H54 (cell line): ENCODE measurements around the gene LNP1.

Source experiments
- DNase-seq: peaks from one replicate; pipeline ENCODE4 v3.0.0; 2011; ENCODE audit warnings: low spot score, mixed read lengths; ENCODE audit not compliant: insufficient read length
- FAIRE-seq: peaks from 3 replicates; lab custom pipeline; 2011; peaks lifted over from hg19 to GRCh38; lab: Jason Lieb, UNC
- POLR2A ChIP-seq: IDR thresholded peaks from 2 replicates; pipeline ENCODE4 v1.6.1; 2011; ENCODE audit warnings: low read depth, mild to moderate bottlenecking, low read length

LNP1 gene

DNA sequence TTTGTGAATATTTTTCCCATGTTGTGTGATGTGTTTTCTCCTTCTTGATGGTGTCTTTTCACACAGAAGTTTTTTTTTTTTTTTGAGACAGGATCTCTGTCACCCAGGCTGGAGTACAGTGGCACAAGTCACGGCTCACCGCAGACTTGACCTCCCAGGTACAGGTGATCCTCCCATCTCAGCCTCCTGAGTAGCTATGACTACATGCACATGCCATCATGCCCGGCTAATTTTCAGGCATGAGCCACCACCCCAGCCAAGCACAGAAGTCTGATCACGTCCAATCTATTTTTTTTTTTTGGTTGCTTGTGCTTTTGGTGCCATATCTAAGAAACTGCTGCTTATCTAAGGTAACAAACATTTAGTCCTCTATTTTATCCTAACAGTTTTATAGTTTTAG is 25.0 kb upstream of the LNP1 start:
- DNase-seq: no peak
- FAIRE-seq: no peak
- TF ChIP-seq POLR2A: no peak

DNA sequence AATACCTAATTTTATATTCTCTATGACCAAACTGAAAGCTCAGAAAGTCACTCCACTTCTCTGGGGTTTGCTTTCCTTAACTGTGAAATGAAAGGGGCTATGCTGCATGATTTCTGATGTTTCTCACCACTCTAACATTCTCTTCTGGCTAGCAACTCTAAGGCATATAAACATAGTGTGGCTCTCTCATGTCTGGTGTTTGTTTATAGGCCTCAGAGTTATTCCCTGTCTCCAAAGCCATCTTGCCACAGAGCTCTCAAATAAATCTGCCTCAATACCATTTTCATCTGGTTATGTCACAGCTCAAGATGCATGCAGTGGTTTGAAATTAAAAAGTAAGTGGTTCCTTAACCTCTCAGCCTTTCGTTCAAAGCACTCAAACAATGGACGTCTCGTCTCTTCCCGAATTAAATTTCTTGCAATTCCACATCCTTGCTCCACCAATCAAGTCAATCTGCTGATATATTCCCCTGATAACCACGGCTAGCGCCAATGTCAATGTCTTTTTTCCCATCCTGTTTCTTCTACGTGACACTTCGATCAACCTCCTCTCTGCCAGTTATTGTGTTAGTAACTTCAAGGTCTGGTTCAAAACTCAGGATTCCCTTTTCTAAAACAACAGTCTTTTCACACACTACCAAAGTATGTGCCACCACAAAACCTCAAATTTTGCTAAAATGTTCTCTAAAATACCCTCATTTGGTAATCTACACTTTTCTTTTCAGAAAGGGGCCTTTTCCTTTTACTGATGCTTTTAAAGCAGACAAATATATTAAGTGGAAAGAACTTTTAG is 16.4 kb upstream of the LNP1 start:
- peak; percentile 36 for FAIRE-seq
- no peak for DNase-seq
- TF ChIP-seq POLR2A: no peak

DNA sequence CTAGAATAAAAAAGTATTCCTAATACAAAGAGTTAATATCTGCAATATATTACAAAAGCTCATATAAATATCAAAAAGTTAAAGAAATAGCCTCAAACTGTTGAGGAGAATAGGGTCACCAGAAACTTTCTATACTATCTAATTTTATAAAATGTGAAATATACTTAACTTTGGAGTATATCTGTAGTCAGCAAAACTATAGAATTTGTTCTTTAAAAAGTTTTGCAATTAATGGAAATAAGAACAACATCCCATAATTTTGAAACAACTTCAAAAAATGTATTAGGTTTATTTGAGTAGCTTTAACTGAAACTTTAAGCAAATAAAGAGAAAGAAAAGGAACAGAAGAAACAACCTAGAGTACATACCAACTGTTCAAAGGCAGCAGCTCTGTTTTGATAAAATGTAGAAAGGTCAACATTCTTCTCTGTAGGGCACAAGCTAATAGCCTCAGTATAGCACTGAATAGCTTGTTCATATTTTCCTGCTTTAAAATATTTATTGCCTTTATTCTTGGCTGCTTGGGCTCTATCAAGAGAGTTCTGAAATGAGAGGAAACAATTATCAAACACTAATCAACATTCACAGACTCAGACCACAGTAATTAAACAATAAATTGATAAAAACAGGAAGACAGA is 14.8 kb upstream of the LNP1 start:
- peak; percentile 48 for FAIRE-seq

DNA sequence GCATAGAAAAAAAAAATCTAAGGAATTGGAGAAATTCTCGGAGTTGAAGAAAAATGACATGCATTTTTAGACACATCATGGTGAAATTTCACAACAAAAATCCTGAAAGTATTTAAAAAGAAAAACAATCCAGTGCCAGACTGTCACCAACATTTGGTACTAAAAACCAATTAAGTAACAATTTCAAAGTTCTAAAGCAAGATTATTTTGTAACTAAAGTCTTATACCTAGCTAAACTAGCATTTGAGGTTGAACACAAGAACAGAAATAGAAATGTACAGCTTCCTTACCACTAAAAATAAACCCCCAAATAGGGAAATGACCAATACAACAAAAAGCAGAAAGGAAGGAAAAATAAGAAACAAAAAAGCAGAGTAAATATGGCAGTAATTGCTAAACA is 12.3 kb upstream of the LNP1 start:
- FAIRE-seq (no peak), DNase-seq (no peak)
- no peak for TF ChIP-seq POLR2A

More for the DNA sequence above, 14.8 kb upstream of the LNP1 start:
- DNase-seq: no peak
- TF ChIP-seq POLR2A: no peak

DNA sequence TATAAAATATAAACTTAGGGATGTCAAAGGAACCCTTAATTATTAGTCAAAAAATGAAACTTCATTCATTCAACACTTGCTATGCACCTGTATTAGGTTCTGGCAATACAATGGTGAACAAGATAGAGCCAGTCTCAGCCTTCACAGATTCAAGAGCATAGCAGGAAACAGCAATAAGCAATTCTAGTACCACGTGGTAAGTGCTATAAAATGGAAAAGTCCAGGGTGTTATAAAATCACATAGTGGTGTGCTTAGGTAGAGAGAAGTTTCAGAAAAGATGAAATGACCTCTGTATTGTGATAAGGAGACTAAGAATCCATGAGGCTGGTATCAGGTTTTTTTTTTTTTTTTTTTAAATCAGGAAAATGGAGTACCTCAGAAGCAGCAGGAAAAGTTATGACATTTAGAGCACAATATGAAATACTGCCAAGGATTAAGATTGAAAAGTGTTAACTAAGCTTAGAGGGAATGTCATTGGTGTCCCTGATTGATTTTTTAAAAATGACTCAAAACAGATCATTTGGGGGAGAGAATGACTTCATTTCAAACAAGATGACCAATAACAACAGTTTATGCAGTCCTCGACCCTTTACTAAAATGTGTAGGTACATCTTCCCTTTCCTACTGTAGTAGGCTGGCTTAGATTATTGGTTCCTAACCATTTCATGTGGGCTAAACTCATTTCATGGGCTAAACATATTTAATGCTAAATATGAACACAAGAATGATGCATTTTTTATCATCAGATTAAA is 5.5 kb upstream of the LNP1 start:
- no peak for FAIRE-seq
- no peak for DNase-seq
- no peak for TF ChIP-seq POLR2A

DNA sequence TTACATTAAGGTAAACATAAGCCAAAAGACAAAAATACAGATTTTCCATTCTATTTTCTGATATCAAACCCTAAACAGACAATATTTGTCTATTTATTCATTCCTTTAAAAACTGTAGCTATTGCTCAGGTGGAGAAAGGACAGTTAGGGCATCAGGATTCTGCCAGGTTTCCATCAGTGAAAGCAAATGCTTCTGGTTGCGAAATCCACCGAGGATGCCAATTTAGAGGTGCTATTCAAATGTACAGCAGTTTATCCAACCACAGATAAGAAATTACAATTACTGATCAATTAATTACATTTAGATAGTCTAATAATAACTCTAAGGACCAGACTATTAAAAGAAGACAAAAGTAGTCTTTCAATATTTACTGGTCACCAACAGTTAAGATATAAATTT is 4.4 kb upstream of the LNP1 start:
- DNase-seq: no peak
- no peak for FAIRE-seq
- no peak for TF ChIP-seq POLR2A

DNA sequence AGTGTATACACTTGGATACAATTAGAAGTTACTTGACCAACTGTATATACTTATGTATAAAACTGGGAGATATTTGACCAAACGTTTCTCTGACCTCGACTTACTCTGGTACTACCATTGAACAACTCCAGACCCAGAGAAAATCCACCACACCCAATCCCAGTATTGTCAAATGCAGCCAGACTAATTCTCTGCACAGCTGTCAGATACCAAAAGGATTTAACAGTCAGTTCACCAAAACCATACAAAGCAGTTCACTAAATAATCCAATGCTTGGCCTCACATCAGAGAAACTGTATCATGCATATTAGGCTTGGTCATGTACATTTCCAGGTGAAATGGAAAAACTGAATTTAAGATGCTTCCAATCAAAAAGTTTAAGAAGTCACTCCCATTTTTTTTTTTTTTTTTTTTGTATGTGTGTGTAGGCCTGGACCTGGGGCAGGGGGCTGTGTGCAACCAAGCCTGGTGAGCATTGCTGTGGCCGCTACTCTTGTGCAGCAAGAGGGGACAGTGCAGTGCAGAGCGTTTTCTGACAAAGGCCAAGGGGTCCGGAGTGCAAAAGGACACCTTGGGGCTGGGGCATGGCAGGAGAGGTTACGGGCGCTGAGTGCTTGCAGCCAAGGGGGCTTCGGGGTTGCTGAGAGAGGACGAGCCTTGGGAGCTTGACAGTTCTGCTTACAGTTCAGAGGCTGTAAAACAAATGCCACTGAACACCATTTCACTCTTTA is 1.8 kb upstream of the LNP1 start:
- no peak for TF ChIP-seq POLR2A
- DNase-seq (no peak), FAIRE-seq (no peak)

DNA sequence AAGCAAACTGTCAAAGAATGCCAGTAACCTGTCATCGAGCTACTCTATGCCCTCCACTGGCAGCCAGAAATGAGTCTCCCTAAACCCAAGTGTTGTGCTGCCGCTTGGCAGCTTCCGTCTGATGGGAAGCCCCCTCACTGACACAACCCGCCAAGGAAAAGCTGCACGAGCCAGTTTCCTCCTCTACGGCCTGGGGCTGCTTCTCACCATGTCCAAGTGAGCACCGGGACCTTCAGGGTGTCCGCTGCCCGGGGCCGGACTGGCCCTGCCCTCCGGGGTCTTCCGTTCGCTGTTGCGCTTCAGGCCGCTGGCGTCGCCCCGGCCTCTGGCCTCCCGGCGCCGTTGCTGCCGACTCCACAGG is 940 bp upstream of the LNP1 start:
- no peak for TF ChIP-seq POLR2A
- FAIRE-seq (no peak), DNase-seq (peak; percentile 10)

DNA sequence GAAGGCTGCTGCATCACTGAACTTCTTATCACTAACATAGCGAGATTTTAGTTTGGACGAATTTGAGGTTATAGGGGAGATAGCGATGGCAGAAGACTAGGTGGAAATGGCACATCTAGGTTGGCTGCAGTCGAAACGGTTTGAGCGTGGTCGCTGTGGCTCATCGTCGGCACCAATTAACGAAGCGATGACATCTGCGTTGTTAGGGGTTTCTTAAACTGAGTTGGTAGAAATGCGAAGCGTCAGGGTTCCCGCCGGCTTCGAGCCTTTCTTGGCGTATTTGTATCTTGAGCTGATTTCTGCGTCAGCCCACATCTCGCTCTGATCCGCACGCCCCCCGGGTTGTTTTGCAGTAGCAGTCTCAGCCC is 319 bp downstream of the LNP1 start:
- no peak for TF ChIP-seq POLR2A
- FAIRE-seq (no peak), DNase-seq (no peak)

DNA sequence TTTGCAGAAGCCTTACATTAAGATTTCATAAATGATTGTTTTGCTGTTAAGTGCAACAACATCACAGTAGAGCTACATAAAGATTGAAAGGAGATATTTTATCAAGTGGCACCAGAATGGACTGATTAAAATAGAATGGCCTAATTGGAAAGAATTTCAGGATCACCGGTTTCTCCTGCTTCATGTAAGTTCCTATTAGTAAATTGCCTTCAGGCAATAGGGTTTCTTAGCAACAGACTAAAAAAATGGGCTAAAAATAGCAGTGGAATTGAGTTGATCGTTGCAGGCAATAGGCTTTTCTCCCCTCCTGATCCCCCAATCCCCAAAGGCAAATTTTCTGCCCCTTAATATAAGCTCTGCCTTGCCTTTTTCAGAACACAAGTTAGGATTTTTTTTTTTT is 917 bp downstream of the LNP1 start:
- TF ChIP-seq POLR2A: no peak

DNA sequence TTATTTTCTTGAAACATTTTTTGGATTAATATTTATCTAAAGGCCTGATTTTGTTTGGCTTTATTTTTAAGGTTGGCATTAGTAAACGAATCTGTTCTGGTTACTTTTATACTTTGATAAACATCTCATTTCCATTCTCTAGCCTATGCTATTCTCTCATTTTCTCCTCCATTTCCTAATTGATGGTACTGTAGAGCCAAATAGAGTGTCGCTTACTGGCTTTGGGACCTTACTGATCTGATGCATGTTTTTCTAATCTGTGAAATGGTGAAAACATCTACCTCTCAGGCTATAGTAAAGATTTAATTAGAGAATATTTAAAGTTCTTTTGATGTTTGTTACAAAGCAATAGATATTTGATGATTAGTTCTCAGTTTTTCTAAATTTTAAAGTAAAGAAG is 1.6 kb downstream of the LNP1 start:
- TF ChIP-seq POLR2A: no peak
- FAIRE-seq (no peak), DNase-seq (no peak)

More for the DNA sequence above, 917 bp downstream of the LNP1 start:
- DNase-seq (no peak), FAIRE-seq (peak; percentile 11)

DNA sequence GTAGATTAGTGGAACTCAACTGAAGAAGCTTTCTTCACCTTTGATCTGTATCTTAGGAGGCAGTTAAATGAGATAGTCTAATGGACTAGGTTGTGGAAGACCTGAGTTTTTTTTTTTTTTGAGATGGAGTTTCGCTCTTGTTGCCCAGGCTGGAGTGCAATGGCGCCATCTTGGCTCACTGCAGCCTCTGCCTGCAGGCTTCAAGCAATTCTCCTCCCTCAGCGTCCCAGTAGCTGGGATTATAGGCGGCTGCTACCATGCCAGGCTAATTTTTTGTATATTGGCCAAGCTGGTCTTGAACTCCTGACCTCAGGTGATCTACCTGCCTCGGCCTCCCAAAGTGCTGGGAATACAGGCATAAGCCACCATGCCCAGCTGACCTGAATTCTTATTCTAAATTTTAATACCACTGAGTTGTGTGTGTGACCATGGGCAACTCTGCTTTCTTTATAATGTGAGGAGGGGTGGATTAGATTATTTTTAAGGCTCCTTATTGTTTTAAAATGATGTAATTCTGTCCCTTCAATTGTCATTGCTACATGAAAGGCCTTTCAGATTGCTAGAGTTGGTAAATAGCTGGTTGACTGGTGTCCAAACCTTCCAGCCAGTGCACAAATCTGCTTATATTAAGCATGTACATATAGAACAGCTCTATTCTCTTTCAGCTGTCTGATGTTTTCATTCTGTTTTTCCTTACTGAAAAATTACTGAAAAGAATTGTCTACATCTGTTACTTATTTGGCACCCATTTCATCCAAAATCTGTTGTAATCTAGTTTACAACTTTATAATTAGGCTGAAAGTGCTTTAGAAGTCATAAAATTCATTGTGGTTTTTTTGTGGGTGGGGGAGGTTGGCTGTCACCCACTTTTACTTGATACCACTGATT is 2.3 kb downstream of the LNP1 start:
- FAIRE-seq (no peak), DNase-seq (no peak)
- TF ChIP-seq POLR2A: no peak

DNA sequence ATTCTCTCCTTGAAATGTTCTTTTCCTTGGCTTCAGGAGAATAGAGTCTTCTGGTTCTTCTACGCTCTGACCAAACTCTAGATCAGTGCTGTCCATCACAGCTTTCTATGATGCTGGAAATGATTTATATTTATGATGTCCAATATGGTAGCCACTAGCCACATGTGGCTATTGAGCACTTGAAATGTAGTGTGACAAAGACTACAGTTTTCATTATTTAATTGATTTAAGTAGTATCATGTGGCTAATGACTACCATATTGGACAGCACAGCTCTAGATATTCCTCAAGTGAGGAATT is 2.9 kb downstream of the LNP1 start:
- no peak for TF ChIP-seq POLR2A
- DNase-seq (no peak), FAIRE-seq (no peak)
